ENCODE data around the gene ADAMTS10. TPM values are rescaled to one million over a fixed set of nuclear protein-coding genes. Genes with fewer than 3 reads are reported as not detected.

The ADAMTS10 gene
- total and polyA plus RNA-seq, 4 donors = 1.2 to 10.1 (median 3.6) TPM

DNA sequence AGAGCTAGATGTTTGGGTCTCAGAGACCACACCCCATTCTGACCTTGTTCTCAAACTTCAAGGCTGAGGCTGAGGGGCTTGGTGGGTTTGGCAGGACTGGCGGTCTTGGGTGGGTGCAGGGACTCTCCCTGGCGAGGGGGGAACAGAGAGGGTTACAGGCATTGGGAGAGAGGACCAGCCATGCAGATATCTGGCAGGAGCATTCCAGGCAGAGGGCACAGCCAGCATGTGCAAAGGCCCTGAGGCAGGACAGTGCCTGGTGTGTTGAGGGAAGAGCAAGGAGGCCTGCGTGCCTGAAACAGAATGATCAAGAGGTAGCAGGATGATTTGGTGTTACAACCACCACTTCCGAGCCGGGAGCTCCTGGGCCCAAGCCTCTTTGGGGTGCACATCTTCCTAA lies 47.4 kb upstream of the ADAMTS10 start (continued):
- no peak for TF ChIP-seq EGR1 (IDR thresholded peaks at IDR 0.05; ENCODE audit: low read depth in 2 of 2)

DNA sequence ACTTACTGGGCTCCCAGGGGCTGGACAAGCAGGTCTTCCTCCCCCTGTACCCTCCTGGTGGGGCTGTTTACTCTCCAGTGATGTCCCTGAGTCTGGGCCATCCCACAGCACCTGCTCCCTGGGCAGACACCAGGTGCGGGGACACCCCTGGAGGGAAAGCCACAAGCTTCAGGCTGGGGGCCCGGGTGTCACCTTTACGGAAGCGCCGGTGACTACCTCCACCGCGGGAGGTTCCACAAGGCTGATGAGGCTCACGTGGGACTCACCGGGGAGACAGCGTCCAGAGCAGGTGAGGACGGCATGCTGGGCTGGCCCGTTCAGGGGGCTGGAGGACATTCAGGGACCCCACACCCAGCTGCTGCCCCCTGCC lies 44.8 kb upstream of the ADAMTS10 start:
- Histone ChIP-seq H3K9me3 (ENCODE audit: control insufficient read depth in 4 of 4, low read length in 3 of 4) (no peaks in the 10 kb centered on the region), H3K9ac (ENCODE audit: low read depth in 1 of 2, low read length in 2 of 2) (no peak overlapping the region), H3K27ac (ENCODE audit: low read depth in 1 of 2, low read length in 2 of 2) (no peak overlapping the region), H3K27me3 (ENCODE audit: control insufficient read depth in 4 of 4, insufficient read depth in 4 of 4, low read length in 3 of 4) (no peaks in the 10 kb centered on the region), H3K4me1 (ENCODE audit: control insufficient read depth in 4 of 4, insufficient read depth in 4 of 4, low read length in 3 of 4) (peaks cover 0 to 4% (median under 1%) of the 10 kb centered on the region in 4 donors), H3K36me3 (ENCODE audit: control insufficient read depth in 4 of 4, insufficient read depth in 3 of 4, low read depth in 1 of 4, low read length in 3 of 4) (no peaks in the 10 kb centered on the region), H3K4me3 (ENCODE audit: low read depth in 1 of 3, low read length in 3 of 3) (no peak overlapping the region)
- TF ChIP-seq TAF1 (conservative IDR thresholded peaks at IDR 0.05) = no peak
- TF ChIP-seq NR2F2 (IDR thresholded peaks at IDR 0.05) = no peak
- TF ChIP-seq CTCF (IDR thresholded peaks at IDR 0.05; ENCODE audit: low read depth, low read length, missing input control) = no peak
- TF ChIP-seq ZBTB33 (IDR thresholded peaks at IDR 0.05) = no peak
- no peak for TF ChIP-seq HNF4A (conservative IDR thresholded peaks at IDR 0.05)
- TF ChIP-seq FOXA1 (IDR thresholded peaks at IDR 0.05) = no peak
- TF ChIP-seq SP1 (IDR thresholded peaks at IDR 0.05) = no peak
- TF ChIP-seq, protein P1, sequence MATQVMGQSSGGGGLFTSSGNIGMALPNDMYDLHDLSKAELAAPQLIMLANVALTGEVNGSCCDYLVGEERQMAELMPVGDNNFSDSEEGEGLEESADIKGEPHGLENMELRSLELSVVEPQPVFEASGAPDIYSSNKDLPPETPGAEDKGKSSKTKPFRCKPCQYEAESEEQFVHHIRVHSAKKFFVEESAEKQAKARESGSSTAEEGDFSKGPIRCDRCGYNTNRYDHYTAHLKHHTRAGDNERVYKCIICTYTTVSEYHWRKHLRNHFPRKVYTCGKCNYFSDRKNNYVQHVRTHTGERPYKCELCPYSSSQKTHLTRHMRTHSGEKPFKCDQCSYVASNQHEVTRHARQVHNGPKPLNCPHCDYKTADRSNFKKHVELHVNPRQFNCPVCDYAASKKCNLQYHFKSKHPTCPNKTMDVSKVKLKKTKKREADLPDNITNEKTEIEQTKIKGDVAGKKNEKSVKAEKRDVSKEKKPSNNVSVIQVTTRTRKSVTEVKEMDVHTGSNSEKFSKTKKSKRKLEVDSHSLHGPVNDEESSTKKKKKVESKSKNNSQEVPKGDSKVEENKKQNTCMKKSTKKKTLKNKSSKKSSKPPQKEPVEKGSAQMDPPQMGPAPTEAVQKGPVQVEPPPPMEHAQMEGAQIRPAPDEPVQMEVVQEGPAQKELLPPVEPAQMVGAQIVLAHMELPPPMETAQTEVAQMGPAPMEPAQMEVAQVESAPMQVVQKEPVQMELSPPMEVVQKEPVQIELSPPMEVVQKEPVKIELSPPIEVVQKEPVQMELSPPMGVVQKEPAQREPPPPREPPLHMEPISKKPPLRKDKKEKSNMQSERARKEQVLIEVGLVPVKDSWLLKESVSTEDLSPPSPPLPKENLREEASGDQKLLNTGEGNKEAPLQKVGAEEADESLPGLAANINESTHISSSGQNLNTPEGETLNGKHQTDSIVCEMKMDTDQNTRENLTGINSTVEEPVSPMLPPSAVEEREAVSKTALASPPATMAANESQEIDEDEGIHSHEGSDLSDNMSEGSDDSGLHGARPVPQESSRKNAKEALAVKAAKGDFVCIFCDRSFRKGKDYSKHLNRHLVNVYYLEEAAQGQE (IDR thresholded peaks at IDR 0.05) = no peak
- TF ChIP-seq RAD21 (IDR thresholded peaks at IDR 0.05) = no peak
- no peak for TF ChIP-seq JUND (IDR thresholded peaks at IDR 0.05)
- no peak for TF ChIP-seq HNF4G (IDR thresholded peaks at IDR 0.05)
- no peak for TF ChIP-seq YY1 (IDR thresholded peaks at IDR 0.05)
- no peak for TF ChIP-seq EGR1 (IDR thresholded peaks at IDR 0.05; ENCODE audit: low read depth in 2 of 2)
- no peak for TF ChIP-seq GABPA (IDR thresholded peaks at IDR 0.05 in 1 of 2, conservative IDR thresholded peaks at IDR 0.05 in 1 of 2)
- no peak for TF ChIP-seq FOXA2 (IDR thresholded peaks at IDR 0.05)
- no peak for TF ChIP-seq RXRA (IDR thresholded peaks at IDR 0.05)
- no peak for DNase-seq (ENCODE audit: low spot score)
- 74% methylated on average over 12 of the region's 12 CpGs for WGBS

All from liver (tissue), 9 donors.